ENCODE results near the gene ANO1. TPM values are rescaled to one million over a fixed set of nuclear protein-coding genes. Genes with fewer than 3 reads are reported as not detected.

Gene ANO1
- total RNA-seq, 3 donors from 2014 or later (not counting 1 experiment from before 2014, with no cell fraction given), result not detected

DNA sequence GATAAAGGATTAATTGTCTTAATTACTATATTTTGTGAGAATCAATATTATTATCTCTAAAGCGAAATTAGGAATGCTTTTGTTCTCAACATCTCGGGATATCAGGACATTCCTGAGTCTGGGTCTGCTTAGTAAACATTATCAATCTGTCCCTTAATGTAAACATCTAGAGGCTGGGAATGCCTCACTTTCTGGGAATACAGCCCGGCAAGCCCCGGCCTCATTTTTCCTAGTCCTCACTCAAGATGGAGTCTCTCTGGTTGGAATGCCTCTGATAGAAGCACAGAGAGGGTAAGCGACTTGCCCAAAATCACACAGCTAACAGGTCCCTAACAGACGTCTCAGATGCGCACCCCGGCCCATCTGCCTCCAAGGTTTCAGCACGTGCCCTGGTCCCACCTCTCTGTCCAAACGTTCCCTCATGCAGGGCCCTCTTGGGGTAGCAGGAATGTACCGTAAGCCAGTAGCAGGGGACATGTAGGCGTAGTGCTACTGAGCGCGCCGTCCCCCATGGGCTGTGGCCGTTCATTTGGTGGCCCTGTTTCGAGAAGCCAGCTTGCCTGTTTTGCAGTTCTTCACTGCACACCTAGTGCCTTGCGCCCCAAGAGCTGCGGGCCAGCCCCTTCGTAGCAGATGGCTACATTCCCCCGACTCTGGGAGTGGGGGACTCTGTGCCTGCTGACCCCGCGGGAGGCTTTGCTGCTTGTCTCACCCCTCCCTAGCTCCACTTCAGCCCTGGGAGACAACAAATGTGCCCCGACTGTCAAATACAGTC, 62.8 kb downstream of the ANO1 start:
- TF ChIP-seq, protein P1, sequence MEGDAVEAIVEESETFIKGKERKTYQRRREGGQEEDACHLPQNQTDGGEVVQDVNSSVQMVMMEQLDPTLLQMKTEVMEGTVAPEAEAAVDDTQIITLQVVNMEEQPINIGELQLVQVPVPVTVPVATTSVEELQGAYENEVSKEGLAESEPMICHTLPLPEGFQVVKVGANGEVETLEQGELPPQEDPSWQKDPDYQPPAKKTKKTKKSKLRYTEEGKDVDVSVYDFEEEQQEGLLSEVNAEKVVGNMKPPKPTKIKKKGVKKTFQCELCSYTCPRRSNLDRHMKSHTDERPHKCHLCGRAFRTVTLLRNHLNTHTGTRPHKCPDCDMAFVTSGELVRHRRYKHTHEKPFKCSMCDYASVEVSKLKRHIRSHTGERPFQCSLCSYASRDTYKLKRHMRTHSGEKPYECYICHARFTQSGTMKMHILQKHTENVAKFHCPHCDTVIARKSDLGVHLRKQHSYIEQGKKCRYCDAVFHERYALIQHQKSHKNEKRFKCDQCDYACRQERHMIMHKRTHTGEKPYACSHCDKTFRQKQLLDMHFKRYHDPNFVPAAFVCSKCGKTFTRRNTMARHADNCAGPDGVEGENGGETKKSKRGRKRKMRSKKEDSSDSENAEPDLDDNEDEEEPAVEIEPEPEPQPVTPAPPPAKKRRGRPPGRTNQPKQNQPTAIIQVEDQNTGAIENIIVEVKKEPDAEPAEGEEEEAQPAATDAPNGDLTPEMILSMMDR (IDR thresholded peaks at IDR 0.05), result no peak
- no peak for ATAC-seq
- Histone ChIP-seq H3K27me3 (ENCODE audit: control insufficient read depth, insufficient read depth, low read length) (peaks cover 5% of the 10 kb centered on the region), H3K9me3 (ENCODE audit: control insufficient read depth, insufficient read depth, low read length) (no peaks in the 10 kb centered on the region), H3K36me3 (ENCODE audit: control insufficient read depth, insufficient read depth, low read length) (no peaks in the 10 kb centered on the region), H3K4me1 (ENCODE audit: control insufficient read depth, insufficient read depth, low read length) (no peaks in the 10 kb centered on the region), H3K4me3 (ENCODE audit: low read length) (no peak overlapping the region), H3K27ac (ENCODE audit: low read length) (no peak overlapping the region)
- intact Hi-C loops (cut with micrococcal nuclease), result no loop called here
- WGBS (ENCODE audit: insufficient coverage), result 51% methylated on average over 24 of the region's 24 CpGs
- Mint-ChIP-seq H3K9me3 (no peaks in the 10 kb centered on the region), H3K4me3 (no peak overlapping the region), H3K27ac (no peak overlapping the region), H3K27me3 (ENCODE audit: low read depth in 2 of 2) (peaks cover 25 to 39% of the 10 kb centered on the region in 2 donors), H3K4me1 (no peaks in the 10 kb centered on the region), H3K36me3 (no peaks in the 10 kb centered on the region)
- DNase-seq, result no peak

DNA sequence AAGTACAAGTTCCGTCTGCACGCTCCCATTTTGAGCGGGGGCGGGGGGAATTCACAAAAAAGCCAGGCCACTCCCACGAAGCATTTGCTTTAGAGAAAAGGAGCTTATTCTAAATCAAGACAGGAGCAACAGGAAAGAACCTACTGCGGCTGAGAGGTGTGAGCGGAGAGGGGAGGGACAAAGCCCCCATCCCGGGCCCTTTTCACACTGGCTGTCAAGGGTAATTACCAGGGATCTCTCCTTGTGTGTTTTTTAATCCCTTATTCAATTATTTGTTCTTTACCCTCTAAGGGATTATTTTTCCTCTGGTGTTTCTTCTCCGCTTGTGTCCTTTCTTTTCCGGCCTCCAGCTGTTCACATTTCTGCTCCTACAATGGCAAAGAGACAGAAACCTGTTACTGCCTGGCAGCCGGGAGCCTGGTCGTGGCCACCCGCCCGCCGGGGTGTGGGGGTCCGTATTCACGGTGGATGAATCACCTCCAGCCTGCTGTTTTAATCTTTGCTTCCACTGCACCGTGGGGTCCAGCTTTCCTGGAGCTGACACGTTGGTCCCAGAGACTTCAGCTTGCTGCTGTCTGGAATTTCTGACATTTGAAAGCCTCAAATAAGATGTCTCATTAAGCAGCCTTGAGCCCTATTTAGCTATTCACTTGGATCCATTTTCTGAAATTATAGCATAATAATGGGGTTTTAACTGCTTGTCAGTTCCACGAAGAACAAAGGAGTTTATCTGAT, 63.5 kb downstream of the ANO1 start:
- no peaks in the 10 kb centered on the region for H3K9me3 ChIP-seq (ENCODE audit: control insufficient read depth, insufficient read depth, low read length)
- no peaks in the 10 kb centered on the region for H3K4me1 Mint-ChIP-seq
- H3K27ac Mint-ChIP-seq, result no peak overlapping the region
- peaks cover 31 to 39% of the 10 kb centered on the region in 2 donors for H3K27me3 Mint-ChIP-seq (ENCODE audit: low read depth in 2 of 2)
- H3K4me3 ChIP-seq (ENCODE audit: low read length), result no peak overlapping the region
- H3K36me3 Mint-ChIP-seq, result no peaks in the 10 kb centered on the region
- no peaks in the 10 kb centered on the region for H3K9me3 Mint-ChIP-seq
- no peaks in the 10 kb centered on the region for H3K36me3 ChIP-seq (ENCODE audit: control insufficient read depth, insufficient read depth, low read length)
- peaks cover 5% of the 10 kb centered on the region for H3K27me3 ChIP-seq (ENCODE audit: control insufficient read depth, insufficient read depth, low read length)
- TF ChIP-seq, protein P1 (IDR thresholded peaks at IDR 0.05), result no peak
- no peak overlapping the region for H3K27ac ChIP-seq (ENCODE audit: low read length)
- H3K4me1 ChIP-seq (ENCODE audit: control insufficient read depth, insufficient read depth, low read length), result no peaks in the 10 kb centered on the region
- intact Hi-C loops (cut with micrococcal nuclease), result no loop called here
- no peak overlapping the region for H3K4me3 Mint-ChIP-seq
- DNase-seq (no peak), ATAC-seq (no peak)
- 10% methylated on average over 20 of the region's 20 CpGs for WGBS (ENCODE audit: insufficient coverage)

DNA sequence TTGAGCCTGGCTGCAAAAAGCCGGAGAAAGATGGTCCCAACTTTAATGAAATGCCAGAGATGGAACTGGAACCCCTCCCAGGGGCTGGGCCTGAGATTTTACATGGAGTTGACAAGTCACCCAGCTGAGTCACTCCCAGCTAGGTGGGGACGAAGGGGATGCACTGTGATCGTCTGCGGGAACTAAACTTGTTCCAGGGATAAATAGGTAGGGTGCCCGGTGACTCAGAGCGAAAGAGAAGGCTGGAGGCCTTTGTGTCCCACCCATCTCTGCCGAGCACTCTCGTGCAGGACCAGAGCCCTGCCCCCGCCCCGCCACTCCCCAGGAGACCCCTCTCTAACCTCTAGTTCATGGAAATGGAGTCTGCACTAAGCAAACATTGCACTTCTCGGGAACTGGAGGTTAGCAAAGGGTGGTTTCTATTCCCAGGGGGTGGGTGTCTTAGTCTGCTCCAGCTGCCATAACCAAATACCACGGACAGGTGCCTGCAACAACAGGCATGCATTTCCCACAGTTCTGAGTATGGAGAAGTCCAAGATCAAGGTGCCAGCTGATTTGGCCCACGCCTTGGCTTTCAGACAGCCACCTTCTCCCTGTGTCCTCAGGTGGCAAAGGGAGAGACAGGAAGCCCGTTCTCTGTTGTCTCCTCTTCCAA, 64.2 kb downstream of the ANO1 start:
- DNase-seq (no peak), ATAC-seq (no peak)
- Mint-ChIP-seq H3K27ac (no peak overlapping the region), H3K27me3 (ENCODE audit: low read depth in 2 of 2) (peaks cover 31 to 39% of the 10 kb centered on the region in 2 donors), H3K4me1 (no peaks in the 10 kb centered on the region), H3K36me3 (no peaks in the 10 kb centered on the region), H3K9me3 (no peaks in the 10 kb centered on the region), H3K4me3 (no peak overlapping the region)
- no peak overlapping the region for H3K27ac ChIP-seq (ENCODE audit: low read length)
- no peaks in the 10 kb centered on the region for H3K36me3 ChIP-seq (ENCODE audit: control insufficient read depth, insufficient read depth, low read length)
- TF ChIP-seq, protein P1 (IDR thresholded peaks at IDR 0.05), result no peak
- peaks cover 5% of the 10 kb centered on the region for H3K27me3 ChIP-seq (ENCODE audit: control insufficient read depth, insufficient read depth, low read length)
- H3K4me1 ChIP-seq (ENCODE audit: control insufficient read depth, insufficient read depth, low read length), result no peaks in the 10 kb centered on the region
- H3K4me3 ChIP-seq (ENCODE audit: low read length), result no peak overlapping the region
- no peaks in the 10 kb centered on the region for H3K9me3 ChIP-seq (ENCODE audit: control insufficient read depth, insufficient read depth, low read length)
- intact Hi-C loops (cut with micrococcal nuclease), result no loop called here
- WGBS (ENCODE audit: insufficient coverage), result 39% methylated on average over 14 of the region's 14 CpGs
